HepG2 (cell line): Measurements from ENCODE around the gene TRAIP. TPM values are rescaled to one million over a fixed set of nuclear protein-coding genes. Genes with fewer than 3 reads are reported as not detected.

Experiments used
- AGO2 ChIP-seq: fragments of 200-400 bp; formaldehyde crosslinking; optimal IDR thresholded peaks from 2 replicates; pipeline ENCODE3; 2017; ENCODE audit warnings: mild to moderate bottlenecking, low read depth, low read length, moderate library complexity
- BATF2 ChIP-seq: sonication (generic); formaldehyde crosslinking; IDR thresholded peaks from 2 replicates; pipeline ENCODE4 v1.8.0; 2022; ENCODE audit warnings: mild to moderate bottlenecking, missing genetic modification reagents, moderate library complexity
- BRF2 ChIP-seq: sonication (generic); formaldehyde crosslinking; IDR thresholded peaks from 2 replicates; pipeline ENCODE4 v1.8.1; 2022; ENCODE audit warnings: mild to moderate bottlenecking, missing genetic modification reagents
- GATAD2A ChIP-seq: IDR thresholded peaks from 2 replicates; pipeline ENCODE4 v1.6.1; 2016
- SNAI1 ChIP-seq: sonication (generic); formaldehyde crosslinking; IDR thresholded peaks from 2 replicates; pipeline ENCODE4 v1.5.0; 2020; ENCODE audit warnings: mild to moderate bottlenecking, missing genetic modification reagents, borderline replicate concordance
- SNAPC5 ChIP-seq: sonication (generic); formaldehyde crosslinking; IDR thresholded peaks from 2 replicates; pipeline ENCODE4 v1.8.1; 2023; ENCODE audit warnings: mild to moderate bottlenecking, missing genetic modification reagents, borderline replicate concordance
- SOX6 ChIP-seq, 2 experiments: fragments of 450-650 bp in 1 of 2; sonication (generic) in 1 of 2; formaldehyde crosslinking in 1 of 2; IDR thresholded peaks; 2 replicates each; pipeline versions ENCODE4 v1.4.0 to v1.6.1; 2017 to 2020; ENCODE audit warnings: antibody characterized with exemption in 1 of 2, mild to moderate bottlenecking in 1 of 2, missing genetic modification reagents in 1 of 2
- SRSF4 ChIP-seq: fragments of 200-400 bp; formaldehyde crosslinking; IDR thresholded peaks from one replicate; pipeline ENCODE4 v1.6.1; 2018; ENCODE audit warnings: mild to moderate bottlenecking, low read depth, low read length, moderate library complexity; ENCODE audit not compliant: poor library complexity, severe bottlenecking
- TFE3 ChIP-seq: IDR thresholded peaks from 2 replicates; pipeline ENCODE4 v1.6.1; 2016
- THYN1 ChIP-seq: sonication (generic); formaldehyde crosslinking; IDR thresholded peaks from 2 replicates; pipeline ENCODE4 v1.8.1; 2023; ENCODE audit warnings: low read depth, mild to moderate bottlenecking, moderate library complexity, missing genetic modification reagents, borderline replicate concordance
- ZHX1 ChIP-seq: sonication (generic); formaldehyde crosslinking; IDR thresholded peaks from 2 replicates; pipeline ENCODE4 v1.8.1; 2022; ENCODE audit warnings: low read depth, mild to moderate bottlenecking, missing genetic modification reagents
- ZNF121 ChIP-seq: sonication (generic); formaldehyde crosslinking; IDR thresholded peaks from 2 replicates; pipeline ENCODE4 v1.5.0; 2020; ENCODE audit warnings: mild to moderate bottlenecking, missing genetic modification reagents
- ZNF124 ChIP-seq: sonication (generic); formaldehyde crosslinking; IDR thresholded peaks from 2 replicates; pipeline ENCODE4 v1.4.0; 2020; ENCODE audit warnings: missing genetic modification reagents
- ZNF225 ChIP-seq: sonication (generic); formaldehyde crosslinking; IDR thresholded peaks from 2 replicates; pipeline ENCODE4 v1.4.0; 2020; ENCODE audit warnings: mild to moderate bottlenecking, missing genetic modification reagents
- ZNF30 ChIP-seq: sonication (generic); formaldehyde crosslinking; IDR thresholded peaks from 2 replicates; pipeline ENCODE4 v1.5.0; 2020; ENCODE audit warnings: mild to moderate bottlenecking, missing genetic modification reagents
- ZNF34 ChIP-seq: sonication (generic); formaldehyde crosslinking; IDR thresholded peaks from 2 replicates; pipeline ENCODE4 v1.4.0; 2020; ENCODE audit warnings: mild to moderate bottlenecking, missing genetic modification reagents, borderline replicate concordance
- polyA plus RNA-seq, 8 experiments: library from polyadenylated mRNA; depleted of rRNA in 3 of 8; stranded (reverse) in 7 of 8; unstranded in 1 of 8; fragments of >200 nt; fragmentation: Illumina TruSeq in 4 of 8; extraction: Trizol in 4 of 8; gene quantifications; 2 replicates each; pipeline versions ENCODE4 v1.2.1 to v1.2.3, GENCODE V29; 2011 to 2016; ENCODE audit warnings: low read depth in 4 of 8, missing spikeins in 1 of 8, mixed read lengths in 1 of 8; ENCODE audit not compliant: insufficient read depth in 1 of 8
- total RNA-seq, 5 experiments: library from RNA; depleted of rRNA; stranded (reverse); fragments of >200 nt; fragmentation: Illumina TruSeq; extraction: Trizol; gene quantifications; 2 replicates each; pipeline ENCODE4 v1.2.3, GENCODE V29; 2016; ENCODE audit warnings: low read depth in 1 of 5
- TF ChIP-seq, protein P1 (sequence below): sonication (generic); IDR thresholded peaks from 2 replicates; pipeline ENCODE4 v1.6.1; 2016; ENCODE audit warnings: low read depth, borderline replicate concordance
- TF ChIP-seq, protein P2 (sequence below): sonication (generic); formaldehyde crosslinking; IDR thresholded peaks from 2 replicates; pipeline ENCODE4 v1.5.1; 2020; ENCODE audit warnings: mild to moderate bottlenecking, moderate library complexity, missing genetic modification reagents

The TRAIP gene
- total and polyA plus RNA-seq, 2 of the 13 experiments (the other 11 are each of a cell fraction or from before 2014, with no cell fraction given) = 13.9 to 23.9 TPM

GRCh38 chr3:49802719-49803464, 53.5 kb downstream of the TRAIP start, which contains the start of gene INKA1 (continued):
- no peak for TF ChIP-seq SOX6 (IDR thresholded peaks at IDR 0.05)
- peak; percentile 54 for TF ChIP-seq SOX6 (CRISPR knock-in tag; IDR thresholded peaks at IDR 0.05)
- no peak for TF ChIP-seq TFE3
- peak; percentile 72 for TF ChIP-seq GATAD2A (CRISPR knock-in tag)
- TF ChIP-seq BRF2 (CRISPR knock-in tag) = no peak
- TF ChIP-seq SNAI1 = no peak
- TF ChIP-seq, protein P1, sequence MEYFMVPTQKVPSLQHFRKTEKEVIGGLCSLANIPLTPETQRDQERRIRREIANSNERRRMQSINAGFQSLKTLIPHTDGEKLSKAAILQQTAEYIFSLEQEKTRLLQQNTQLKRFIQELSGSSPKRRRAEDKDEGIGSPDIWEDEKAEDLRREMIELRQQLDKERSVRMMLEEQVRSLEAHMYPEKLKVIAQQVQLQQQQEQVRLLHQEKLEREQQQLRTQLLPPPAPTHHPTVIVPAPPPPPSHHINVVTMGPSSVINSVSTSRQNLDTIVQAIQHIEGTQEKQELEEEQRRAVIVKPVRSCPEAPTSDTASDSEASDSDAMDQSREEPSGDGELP = peak; percentile 54; the same call in 1 of the 2 replicates
- no peak for TF ChIP-seq SNAPC5 (CRISPR knock-in tag)
- TF ChIP-seq ZNF30 (CRISPR knock-in tag) = no peak
- TF ChIP-seq BATF2 (CRISPR knock-in tag) = no peak
- TF ChIP-seq, protein P2, sequence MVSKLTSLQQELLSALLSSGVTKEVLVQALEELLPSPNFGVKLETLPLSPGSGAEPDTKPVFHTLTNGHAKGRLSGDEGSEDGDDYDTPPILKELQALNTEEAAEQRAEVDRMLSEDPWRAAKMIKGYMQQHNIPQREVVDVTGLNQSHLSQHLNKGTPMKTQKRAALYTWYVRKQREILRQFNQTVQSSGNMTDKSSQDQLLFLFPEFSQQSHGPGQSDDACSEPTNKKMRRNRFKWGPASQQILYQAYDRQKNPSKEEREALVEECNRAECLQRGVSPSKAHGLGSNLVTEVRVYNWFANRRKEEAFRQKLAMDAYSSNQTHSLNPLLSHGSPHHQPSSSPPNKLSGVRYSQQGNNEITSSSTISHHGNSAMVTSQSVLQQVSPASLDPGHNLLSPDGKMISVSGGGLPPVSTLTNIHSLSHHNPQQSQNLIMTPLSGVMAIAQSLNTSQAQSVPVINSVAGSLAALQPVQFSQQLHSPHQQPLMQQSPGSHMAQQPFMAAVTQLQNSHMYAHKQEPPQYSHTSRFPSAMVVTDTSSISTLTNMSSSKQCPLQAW = no peak
- no peak for TF ChIP-seq SRSF4
- 0 out of 2 replicates have a peak, but pooled peaks have one; percentile 4 for TF ChIP-seq ZNF121 (CRISPR knock-in tag)
- no peak for TF ChIP-seq ZHX1 (CRISPR knock-in tag)
- TF ChIP-seq ZNF124 (CRISPR knock-in tag) = no peak
- no peak for TF ChIP-seq ZNF34 (CRISPR knock-in tag)
- TF ChIP-seq ZNF225 (CRISPR knock-in tag) = peak; percentile 62; the same call in 1 of the 2 replicates
- TF ChIP-seq AGO2 = no peak
- TF ChIP-seq THYN1 (CRISPR knock-in tag) = no peak
